ENCODE results near the gene ARAF.
"Not testable (repeated sequence)": the region's sequence is repeated elsewhere in the genome, so short reads cannot be mapped to it uniquely, and the experiment has no call there.

Gene ARAF

GRCh38 chrX:47560934-47561658 is at the start of gene ARAF:
Gene ARAF (plus strand): TSS chrX:47561205. CDS start chrX:47562968, 1,763 bp downstream.
- peak; percentile 89 to 91 for DNase-seq (ENCODE audit: low read depth in 2 of 2)

GRCh38 chrX:47512383-47512782 is 48.6 kb upstream of the ARAF start:
- not testable (repeated sequence) for DNase-seq (ENCODE audit: low read depth in 2 of 2)

- not testable (repeated sequence) for DNase-seq (ENCODE audit: low read depth in 2 of 2)
These were observed 47.7 kb upstream of the ARAF start for GRCh38 chrX:47513034-47513965.

GRCh38 chrX:47514533-47515235 is 46.3 kb upstream of the ARAF start:
- no peak for DNase-seq (ENCODE audit: low read depth in 2 of 2)

- no peak for DNase-seq (ENCODE audit: low read depth in 2 of 2)
These were observed 44.9 kb upstream of the ARAF start for GRCh38 chrX:47515941-47516665.

GRCh38 chrX:47518144-47518543 is 42.9 kb upstream of the ARAF start:
- no peak for DNase-seq (ENCODE audit: low read depth in 2 of 2)

GRCh38 chrX:47523297-47523696 is 37.7 kb upstream of the ARAF start:
- DNase-seq (ENCODE audit: low read depth in 2 of 2), result peak; percentile 66 to 67

- DNase-seq (ENCODE audit: low read depth in 2 of 2), result no peak
These were observed 37.3 kb upstream of the ARAF start for GRCh38 chrX:47523713-47524166.

- DNase-seq (ENCODE audit: low read depth in 2 of 2), result no peak
These were observed 31.5 kb upstream of the ARAF start for GRCh38 chrX:47529548-47529947.

GRCh38 chrX:47530049-47530448 is 31.0 kb upstream of the ARAF start:
- DNase-seq (ENCODE audit: low read depth in 2 of 2), result no peak

GRCh38 chrX:47539860-47540259 is 21.1 kb upstream of the ARAF start:
- no peak for DNase-seq (ENCODE audit: low read depth in 2 of 2)

GRCh38 chrX:47540754-47541538 is 20.1 kb upstream of the ARAF start:
- no peak for DNase-seq (ENCODE audit: low read depth in 2 of 2)

- DNase-seq (ENCODE audit: low read depth in 2 of 2), result no peak
These were observed 17.5 kb upstream of the ARAF start for GRCh38 chrX:47543496-47543895.

GRCh38 chrX:47556045-47556623 is 4.9 kb upstream of the ARAF start:
- peak; percentile 72 to 76 for DNase-seq (ENCODE audit: low read depth in 2 of 2)

GRCh38 chrX:47558436-47558835 is 2.6 kb upstream of the ARAF start:
- no peak for DNase-seq (ENCODE audit: low read depth in 2 of 2)

- DNase-seq (ENCODE audit: low read depth in 2 of 2), result no peak
These were observed 649 bp upstream of the ARAF start for GRCh38 chrX:47560179-47560933.

- DNase-seq (ENCODE audit: low read depth in 2 of 2), result no peak
These were observed 700 bp downstream of the ARAF start for GRCh38 chrX:47561659-47562151.

GRCh38 chrX:47562615-47563243 is 1.7 kb downstream of the ARAF start:
- DNase-seq (ENCODE audit: low read depth in 2 of 2), result no peak

- DNase-seq (ENCODE audit: low read depth in 2 of 2), result no peak
These were observed 2.9 kb downstream of the ARAF start for GRCh38 chrX:47563801-47564315.

All from stimulated activated CD8-positive, alpha-beta memory T cell treated with anti-CD3 and anti-CD28 coated beads, Interleukin-15, amount 100 ng/mL, for 48 hours (primary cell).